GM18498 (cell line): ENCODE data around the gene ARMC10.
"Not testable (repeated sequence)": the region's sequence is repeated elsewhere in the genome, so short reads cannot be mapped to it uniquely, and the experiment has no call there.

ENCODE experiments used
- ATAC-seq: cut with Tn5 transposase; IDR thresholded peaks from one replicate; pipeline ENCODE4 v1.9.1; 2021; ENCODE audit warnings: mild to moderate bottlenecking, moderate library complexity; ENCODE audit not compliant: unreplicated experiment

Gene ARMC10

GRCh38 chr7:103077318-103077717 is 2.4 kb downstream of the ARMC10 start:
- no peak for ATAC-seq

DNA sequence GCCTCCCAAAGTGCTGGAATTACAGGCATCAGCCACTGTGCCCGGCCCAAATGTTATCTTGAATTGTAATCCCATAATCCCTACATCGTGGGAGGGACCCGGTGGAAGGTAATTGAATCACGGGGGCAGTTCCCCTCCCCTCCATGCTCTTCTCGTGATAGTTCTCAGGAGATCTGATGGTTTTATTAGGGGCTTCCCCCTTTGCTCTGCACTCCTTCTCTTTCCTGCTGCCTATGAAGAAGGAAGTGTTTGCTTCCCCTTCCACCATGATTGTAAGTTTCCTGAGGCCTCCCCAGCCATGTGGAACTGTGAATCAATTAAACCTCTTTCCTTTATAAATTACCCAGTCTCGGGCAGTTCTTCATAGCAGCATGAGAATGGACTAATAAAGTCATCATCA is 3.3 kb downstream of the ARMC10 start:
- not testable (repeated sequence) for ATAC-seq

DNA sequence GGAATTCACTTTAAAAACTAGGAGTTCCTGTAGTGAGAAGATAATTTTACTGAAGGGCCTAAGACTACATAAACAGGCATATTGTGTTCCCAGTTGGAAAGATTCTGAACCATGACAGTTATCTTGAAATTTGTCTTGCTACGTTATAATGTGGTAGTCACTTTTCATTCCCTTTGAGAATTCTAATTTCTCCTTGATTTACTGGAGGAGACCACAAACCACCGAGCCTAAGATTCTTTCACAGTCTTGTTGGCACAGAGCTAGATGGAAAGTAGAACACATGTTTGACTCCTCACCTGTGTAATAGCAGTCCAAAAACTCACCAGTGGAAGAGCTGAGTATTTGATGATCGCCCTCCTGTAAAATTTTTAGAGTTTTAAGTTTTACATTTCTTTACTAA is 4.9 kb downstream of the ARMC10 start:
- ATAC-seq = no peak

DNA sequence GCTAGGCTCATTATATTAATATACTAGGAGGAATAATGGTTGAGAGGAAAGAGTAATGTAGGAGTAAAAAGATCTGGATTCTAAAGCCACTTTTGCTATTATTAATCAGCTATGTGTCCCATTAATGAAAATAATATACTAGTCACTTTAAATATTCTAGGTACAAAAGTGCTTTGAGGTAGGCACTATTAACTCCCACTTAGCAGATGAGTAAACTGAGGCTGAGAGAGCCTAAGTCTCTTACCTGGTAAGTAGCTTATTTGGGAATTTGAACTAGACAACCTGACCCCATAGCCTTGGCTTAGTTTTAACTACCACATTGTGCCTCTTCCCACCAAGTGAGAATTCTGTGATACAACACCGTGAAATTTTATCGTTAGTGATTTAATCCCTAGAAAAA is 6.0 kb downstream of the ARMC10 start:
- ATAC-seq = no peak

DNA sequence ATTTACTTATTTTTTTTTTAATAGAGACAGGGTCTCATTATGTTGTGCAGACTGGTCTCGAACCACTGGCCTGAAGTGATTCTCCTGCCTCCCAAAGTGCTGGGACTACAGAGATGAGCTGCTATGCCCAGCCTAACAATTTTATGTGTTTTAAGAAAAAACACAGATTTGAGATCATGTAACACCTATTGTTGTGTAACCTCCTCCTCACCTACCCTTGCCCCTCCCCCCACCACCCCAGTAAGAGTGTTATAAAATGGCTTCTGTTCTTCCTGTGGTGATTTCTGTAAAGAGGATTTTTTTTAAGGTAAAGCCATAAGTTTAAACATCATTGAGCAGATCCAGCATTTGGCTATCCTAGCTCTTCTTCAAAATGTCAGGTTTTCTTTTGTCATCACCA is 7.6 kb downstream of the ARMC10 start:
- ATAC-seq = no peak

DNA sequence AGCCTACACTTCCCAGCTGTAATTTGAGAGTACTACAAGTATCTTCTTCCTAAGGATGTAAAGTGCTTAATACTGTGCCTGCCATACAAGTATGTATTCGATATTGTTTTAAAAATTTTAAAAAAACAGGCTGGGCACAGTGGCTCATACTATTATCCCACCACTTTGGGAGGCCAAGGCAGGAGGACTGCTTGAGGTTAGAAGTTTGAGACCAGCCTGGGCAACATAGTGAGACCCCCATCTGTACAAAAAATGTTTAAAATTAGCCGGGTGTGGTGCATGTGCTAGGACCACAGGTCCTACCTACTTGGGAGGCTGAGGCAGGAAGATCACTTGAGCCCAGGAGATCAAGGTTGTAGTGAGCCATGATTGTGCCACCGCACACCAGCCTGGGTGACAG is 8.3 kb downstream of the ARMC10 start:
- ATAC-seq = no peak

DNA sequence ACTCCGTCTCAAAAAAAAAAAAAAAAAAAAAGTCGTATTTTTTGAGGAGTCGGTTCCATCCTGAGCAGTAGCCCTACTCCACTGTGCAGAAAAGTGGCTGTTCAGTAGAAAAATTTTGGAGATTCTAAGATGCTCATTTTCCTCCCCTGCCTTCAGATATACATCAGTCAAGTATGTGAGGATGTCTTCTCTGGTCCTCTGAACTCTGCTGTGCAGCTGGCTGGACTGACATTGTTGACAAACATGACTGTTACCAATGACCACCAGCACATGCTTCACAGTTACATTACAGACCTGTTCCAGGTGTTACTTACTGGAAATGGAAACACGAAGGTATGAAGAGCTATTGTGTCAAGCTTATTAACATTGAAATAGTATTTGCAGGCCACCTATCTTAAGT is 17.4 kb downstream of the ARMC10 start:
- ATAC-seq = not testable (repeated sequence)

- no peak for ATAC-seq
These were observed 18.5 kb downstream of the ARMC10 start for GRCh38 chr7:103093429-103093828.

DNA sequence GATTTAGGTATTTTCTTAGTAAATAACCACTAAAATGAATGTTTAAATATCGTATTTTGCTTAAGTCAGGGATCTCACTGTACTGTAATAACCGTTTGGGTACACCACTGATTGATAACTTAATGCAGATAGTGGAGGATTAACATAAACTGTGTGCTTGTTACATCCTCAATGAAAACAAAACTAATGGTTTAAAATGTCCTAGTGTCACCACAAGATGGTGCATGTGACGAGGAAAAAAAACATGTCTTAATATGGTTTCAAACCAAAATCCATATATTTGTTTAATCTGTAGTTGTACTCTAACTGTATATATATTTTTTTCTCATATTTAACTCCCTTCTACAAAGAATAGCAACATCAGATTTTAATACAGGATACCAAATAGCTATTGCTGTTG is 19.2 kb downstream of the ARMC10 start:
- ATAC-seq = no peak

- ATAC-seq = not testable (repeated sequence)
These were observed 20.6 kb downstream of the ARMC10 start for GRCh38 chr7:103095558-103095957.

- no peak for ATAC-seq
These were observed 22.1 kb downstream of the ARMC10 start for GRCh38 chr7:103097041-103097440.

DNA sequence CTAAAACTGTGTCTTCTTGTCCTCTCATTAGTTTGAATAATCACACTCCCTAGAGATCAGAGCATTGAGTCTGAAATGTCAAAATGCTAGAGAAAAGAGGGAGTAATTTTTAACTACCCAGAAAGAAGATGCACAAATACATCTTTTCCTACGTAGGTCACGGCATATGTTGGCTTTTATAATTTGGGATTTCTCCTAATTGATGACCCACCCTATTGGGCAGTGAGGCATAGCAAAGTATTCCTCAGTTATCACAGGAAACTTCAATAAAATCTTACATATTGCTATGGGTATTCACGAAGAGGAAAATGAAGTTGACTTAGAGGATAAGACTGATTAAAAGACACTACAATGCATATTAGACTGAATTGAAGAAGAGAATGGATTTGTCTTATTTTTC is 25.4 kb downstream of the ARMC10 start:
- no peak for ATAC-seq

GRCh38 chr7:103101543-103101942 is 26.6 kb downstream of the ARMC10 start:
- no peak for ATAC-seq

DNA sequence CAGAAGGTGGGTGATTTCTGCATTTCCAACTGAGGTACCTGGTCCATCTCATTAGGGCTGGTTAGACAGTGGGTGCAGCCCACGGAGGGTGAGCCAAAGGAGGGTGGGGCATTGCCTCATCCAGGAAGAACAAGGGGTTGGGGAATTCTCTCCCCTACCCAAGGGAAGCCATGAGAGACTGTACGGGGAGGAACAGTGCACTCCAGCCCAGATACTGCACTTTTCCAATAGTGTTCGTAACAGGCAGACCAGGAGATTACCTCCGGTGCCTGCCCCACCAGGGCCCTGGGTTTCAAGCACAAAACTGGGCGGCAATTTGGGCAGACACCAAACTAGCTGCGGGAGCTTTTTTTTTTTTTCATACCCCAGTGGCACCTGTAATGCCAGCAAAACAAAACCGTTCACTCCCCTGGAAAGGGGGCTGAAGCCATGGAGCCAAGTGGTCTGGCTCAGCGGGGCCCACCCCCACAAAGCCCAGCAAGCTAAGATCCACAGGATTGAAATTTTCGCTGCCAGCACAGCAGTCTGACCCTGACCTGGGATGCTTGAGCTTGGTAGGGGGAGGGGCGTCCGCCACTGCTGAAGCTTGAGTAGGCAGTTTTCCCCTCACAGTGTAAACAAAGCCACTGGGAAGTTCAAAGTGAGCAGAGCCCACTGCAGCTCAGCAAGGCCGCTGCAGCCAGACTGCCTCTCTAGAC is 31.2 kb downstream of the ARMC10 start:
- ATAC-seq = no peak

DNA sequence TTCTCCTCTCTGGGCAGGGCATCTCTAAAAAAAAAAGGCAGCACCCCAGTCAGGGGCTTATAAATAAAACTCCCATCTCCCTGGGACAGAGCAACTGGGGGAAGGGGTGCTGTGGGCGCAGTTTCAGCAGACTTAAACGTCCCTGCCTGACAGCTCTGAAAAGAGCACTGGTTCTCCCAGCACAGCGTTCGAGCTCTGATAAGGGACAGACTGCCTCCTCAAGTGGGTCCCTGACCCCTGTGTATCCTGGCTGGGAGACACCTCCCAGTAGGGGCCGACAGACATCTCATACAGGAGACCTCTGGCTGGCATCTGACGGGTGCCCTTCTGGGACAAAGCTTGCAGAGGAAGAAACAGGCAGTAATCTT is 31.7 kb downstream of the ARMC10 start:
- not testable (repeated sequence) for ATAC-seq

DNA sequence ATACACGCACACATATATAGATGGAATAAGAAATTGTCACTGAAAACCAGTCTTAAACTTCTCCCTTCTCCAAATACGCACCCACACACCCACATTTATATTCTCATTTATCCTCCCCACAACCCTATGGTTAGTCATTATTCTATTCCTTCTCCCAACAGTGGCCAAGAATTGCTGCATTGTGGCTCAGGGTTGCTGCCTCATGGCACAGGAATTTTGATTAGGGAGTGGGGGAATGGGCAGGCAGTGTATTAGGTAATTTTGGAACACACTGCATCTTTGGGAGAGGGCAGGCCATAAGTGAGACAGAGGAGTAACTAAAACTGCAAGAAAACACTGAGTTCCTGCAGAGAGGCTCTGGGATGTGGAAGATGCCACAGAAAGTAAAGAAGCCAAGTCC is 38.2 kb downstream of the ARMC10 start:
- no peak for ATAC-seq

DNA sequence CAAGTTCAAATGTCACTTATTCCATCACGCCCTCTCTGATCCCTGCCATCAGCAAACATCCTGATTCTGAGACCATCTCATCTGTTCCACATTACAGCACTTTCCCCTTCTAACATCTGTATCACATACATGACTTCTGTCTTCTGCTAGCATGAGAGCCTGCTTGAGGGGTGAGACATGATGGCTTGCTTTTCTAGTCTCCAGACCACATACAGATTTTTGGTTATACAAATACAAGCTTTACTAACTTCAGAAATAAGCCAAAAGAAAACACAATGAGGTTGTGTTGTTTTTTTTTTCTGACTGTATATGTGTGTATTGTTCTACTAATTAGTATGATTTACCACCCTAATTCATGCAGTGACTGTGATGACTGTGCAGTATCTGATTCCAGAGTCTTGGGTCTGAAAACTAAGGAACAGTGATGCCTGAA is 39.7 kb downstream of the ARMC10 start:
- no peak for ATAC-seq

DNA sequence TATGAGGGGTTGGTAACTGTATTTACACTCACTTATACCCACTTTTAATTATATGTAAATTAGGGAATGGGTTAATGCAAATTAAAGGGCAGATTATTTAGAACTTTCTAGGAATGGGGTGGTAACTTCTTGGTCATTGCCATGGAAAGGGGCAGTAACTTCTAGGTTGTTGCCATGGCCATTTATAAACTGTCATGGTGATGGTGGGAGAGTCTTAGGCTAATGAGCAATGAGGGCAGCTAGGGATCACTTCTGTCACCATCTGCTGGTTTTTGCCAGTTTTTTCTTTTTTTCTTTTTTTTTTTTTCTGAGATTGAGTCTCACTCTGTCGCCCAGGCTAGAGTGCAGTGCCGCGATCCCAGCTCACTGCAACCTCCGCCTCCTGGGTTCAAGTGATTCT is 40.8 kb downstream of the ARMC10 start:
- no peak for ATAC-seq

- no peak for ATAC-seq
These were observed 41.6 kb downstream of the ARMC10 start for GRCh38 chr7:103116511-103116910.

- ATAC-seq = no peak
These were observed 42.1 kb downstream of the ARMC10 start for GRCh38 chr7:103116991-103117390.

DNA sequence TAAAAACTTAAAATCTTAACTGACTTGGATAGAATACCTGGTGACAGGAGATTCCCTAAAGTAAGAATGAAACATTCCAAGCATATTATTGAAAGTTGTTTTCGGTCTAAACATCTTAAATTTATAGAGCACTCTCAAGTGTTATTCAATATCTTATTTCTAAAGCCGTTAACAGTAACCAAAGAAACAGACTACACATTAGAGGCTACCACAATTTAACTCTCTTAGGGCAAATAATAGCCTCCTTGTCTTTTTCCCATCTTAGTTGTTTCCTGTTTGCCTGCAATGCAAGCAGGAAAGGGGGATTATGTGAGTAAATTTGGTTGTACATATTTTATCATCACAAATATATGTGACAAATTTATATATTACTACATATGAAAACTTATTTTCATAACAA is 42.5 kb downstream of the ARMC10 start:
- ATAC-seq = no peak

DNA sequence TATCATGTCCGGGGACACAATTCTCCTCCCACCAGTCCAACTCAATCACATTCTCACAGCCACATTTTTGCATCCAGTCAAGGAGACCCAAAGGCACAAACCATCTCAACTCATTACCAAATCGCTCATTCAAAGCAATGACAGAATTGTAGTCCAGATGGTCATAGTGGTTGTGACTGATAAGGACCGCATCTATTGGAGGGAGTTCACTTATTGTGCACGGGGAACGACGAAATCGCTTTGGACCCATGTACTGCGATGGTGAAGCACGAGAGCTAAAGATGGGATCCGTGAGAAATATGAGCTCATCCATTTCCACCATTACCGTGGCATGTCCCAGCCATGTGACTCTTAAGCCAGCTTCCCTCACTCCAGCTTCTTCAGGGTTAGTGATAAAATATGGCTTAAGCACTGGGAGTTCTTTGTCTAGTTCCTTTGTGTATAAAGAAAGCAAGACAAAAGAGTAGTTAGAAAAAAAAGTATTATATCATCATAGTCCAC is 44.9 kb downstream of the ARMC10 start:
- ATAC-seq = no peak

GRCh38 chr7:103120362-103120761 is 45.4 kb downstream of the ARMC10 start:
- no peak for ATAC-seq
